ENCODE results near the gene TMC1.

TMC1 gene

DNA sequence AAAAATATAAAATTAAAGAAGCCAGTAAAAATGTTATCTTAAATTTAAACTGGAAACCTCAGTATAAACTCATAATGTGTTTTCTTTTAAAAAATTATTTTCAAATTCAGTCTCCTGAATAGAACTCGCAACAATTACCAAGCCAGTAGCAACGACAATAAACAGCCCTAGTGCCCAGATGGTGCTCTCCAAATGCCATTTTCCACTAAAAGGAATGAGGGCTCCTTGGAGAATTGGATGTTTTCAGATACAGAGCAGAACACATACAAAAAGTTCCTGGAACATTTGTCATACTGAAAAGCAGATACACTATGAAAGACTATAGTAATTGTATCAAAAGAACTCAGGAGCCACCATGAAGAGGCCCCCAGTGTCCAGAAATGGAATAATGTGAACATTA is 97.4 kb downstream of the TMC1 start:
- no peak for DNase-seq

DNA sequence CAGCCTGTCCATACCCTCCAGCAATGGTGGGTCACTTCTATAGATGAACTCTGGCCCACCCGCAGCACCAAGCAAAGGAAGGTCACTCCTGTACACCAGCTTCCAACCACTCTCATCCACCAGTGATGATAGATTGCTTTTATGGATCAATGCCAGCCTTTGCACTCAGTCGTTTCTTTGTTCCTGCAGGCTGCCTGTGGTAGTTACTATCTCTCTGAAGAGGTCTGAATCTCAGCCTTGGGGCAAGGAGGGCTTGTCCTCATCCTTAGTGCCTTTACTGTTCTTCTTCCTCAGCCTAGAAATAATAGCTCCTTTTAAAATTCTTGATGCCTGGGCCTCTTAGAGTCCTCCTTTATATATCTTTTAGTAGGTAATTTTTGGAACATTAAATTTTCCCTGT is 100.8 kb downstream of the TMC1 start:
- no peak for DNase-seq

DNA sequence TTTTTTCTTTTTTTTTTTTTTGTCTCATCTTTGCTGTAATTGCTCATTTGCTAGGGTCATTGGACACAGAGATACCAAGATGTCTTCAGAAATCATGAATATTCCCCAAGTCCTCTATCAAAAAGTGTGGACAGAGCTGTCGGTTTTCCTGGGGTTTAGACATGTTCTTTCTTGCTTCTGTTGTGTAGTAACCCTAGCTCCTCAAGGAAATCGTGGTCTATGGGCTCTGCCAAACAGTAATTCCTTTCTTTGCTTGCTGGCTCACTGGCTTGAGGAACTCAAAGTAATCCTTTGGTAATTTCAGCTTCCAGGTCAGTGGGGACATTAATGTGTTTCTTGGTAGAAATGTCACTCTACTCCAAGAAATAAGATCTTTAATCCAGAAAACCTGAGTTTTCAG is 101.7 kb downstream of the TMC1 start:
- no peak for DNase-seq

DNA sequence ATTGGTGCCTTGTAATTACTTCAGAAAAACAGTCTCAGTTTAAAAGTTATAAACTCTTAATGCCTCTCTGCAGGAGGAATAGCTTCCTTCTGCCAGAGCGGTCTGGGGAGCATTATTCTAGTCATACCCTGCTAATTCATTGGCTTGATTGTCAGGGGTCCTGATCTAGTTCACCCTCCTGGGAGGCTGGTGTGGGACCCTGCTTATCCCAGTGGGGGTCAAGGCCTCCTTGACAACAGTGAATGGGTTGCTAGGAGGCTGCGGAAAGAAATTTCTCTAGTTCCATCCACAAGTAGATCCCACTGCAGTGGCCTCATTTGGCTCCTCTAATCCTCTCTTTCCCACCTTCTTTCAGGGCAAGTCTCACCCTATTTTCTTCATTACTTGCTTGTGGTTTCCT is 105.7 kb downstream of the TMC1 start:
- no peak for DNase-seq

DNA sequence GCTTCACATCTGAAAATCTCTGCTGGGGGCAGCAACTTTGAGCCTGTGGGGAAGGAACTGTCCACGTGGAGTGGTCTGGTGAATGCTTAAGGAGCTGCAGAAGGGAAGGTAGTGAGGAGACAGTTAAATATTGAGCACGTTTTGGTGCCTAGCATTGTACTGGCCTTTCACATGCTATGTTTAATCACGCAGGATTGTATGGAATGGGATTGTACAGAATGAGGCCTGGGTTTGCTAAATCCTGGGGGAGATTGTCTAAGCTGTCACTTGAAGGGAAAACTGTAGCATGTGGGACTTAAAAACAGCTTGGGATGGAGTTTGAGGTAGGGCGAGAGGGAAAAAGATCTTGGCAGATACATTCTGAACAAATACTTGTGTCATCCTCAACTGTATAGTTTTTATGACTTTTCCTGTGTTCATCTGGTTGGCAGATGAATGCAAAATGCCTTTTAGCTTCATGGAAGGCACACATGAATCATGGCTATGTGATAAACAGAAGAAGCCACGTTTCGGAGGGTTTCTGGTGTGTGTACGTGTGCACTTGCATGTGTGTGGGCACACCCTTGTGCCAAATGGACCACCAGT is 106.6 kb downstream of the TMC1 start:
- DNase-seq = no peak

DNA sequence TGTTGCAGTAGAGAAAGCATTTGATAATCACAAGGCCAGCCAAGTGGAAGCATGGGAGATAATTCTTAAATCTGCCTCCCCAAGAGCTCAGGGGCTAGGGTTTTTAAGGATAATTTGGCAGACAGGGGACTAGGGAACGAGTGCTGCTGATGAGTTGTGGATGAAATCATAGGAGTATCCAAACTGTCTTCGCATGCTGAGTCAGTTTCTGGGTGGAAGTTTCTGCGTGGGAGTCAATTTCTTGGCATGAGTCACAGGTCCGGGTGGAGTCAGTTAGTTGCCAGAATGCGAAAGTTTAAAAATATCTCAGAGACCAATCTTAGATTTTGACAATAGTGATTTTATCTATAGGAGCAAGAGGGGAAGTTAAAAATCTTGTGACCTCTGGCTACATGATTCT is 112.6 kb downstream of the TMC1 start:
- DNase-seq = no peak

DNA sequence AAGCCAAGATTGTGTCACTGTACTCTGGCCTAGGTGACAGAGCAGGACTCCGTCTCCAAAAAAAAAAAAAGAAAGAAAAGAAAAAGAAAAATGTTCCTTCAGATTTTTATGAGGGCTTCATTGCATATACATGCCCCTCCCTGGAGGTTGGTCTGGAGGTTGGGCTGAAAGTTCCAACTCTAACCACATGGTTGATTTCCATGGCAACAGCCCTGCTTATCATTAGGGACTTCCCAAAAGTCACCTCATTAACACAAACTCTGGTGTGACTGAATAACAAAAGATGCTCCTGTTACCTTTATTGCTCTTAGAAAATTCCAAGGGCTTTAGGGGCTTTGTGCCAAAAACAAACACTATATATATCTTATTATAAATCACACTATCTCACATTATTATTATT is 113.8 kb downstream of the TMC1 start:
- no peak for DNase-seq

DNA sequence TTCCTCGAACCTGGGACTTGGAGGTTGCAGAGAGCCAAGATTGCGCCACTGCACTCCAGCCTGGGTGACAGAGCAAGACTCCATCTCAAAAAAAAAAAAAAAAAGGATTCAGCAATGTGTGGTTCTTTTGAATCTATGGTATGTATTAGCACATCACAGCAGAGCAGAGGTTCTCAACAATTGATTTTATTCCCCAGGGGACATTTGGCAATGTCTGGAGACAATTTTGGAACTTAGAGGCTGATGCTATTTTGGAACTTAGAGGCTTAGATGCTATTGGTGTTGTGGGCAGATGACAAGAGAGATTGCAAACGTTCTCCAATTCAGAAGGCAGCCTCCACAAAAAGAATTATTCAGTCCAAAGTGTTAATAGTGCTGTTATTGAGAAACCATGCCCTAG is 115.2 kb downstream of the TMC1 start:
- DNase-seq = no peak

DNA sequence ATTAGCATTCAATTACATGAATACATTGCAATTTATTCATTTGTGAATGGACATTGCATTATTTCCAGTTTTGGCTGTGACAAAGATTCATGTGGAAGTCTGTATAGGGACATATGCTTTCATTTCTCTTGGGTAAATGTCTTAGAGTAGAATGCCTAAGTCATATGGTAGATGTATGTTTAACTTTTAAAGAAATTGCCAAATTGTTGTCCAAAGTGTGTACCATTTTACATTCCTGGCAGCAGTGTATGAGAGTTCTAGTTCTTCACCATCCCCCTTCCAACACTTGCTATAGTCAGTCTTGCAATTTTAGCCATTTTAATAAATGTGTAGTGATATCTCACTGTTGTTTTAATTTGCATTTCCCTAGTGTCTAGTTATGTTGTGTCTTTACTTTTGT is 122.2 kb downstream of the TMC1 start:
- no peak for DNase-seq

DNA sequence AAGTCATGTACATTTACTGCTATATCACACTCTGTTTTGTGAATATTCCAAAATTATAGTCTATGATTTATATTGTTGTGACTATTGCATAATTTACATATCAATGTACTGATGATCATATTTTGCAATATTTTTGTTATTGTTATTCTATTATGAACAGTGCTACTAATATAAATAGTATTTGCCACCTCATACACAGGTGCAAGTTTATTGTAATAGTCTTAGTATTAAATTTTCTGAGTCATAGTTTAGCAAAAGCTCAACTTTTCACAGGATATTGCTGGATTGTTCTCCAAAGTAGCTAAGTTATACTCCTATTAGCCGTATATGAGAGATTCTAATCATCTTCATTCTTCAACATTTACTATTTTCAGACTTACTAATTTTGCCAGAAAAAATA is 124.7 kb downstream of the TMC1 start:
- no peak for DNase-seq

DNA sequence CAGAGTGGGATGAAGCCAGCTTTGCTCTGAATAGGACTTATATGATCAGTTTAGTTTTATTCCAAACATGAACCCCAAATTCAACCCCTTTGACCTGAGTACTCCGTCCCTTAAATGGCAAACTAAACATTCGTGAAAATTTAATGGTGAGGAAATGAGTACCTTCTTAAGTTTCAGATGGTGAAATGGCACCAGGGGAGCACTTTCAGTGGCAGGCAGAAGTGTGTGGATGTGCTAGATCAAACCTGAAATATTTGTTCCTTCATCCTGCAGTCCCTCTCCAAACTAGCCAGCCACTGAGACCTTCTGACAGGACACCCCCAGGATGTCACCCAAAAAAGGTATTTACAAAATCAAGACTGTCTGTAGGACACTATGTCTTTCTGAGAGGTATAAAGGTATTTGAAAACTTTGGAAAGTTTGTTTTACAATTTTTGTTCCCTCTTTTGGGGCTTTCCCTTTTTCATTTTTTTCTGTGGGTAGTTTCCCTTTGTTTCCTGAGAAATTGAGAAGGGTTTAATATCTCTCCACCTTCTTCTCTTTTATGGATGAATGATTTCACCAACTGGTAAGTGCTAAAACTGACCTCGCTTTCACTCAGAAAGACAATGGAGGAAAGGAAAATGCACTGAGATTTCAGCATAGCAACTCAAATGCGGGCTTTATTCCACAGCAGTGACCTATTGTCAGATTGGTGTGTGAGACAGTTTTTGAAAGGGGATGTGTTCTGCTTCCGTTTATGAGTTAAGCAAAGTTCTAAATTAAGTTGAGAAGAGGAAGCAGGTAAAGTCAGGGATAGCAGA is 127.1 kb downstream of the TMC1 start:
- no peak for DNase-seq

DNA sequence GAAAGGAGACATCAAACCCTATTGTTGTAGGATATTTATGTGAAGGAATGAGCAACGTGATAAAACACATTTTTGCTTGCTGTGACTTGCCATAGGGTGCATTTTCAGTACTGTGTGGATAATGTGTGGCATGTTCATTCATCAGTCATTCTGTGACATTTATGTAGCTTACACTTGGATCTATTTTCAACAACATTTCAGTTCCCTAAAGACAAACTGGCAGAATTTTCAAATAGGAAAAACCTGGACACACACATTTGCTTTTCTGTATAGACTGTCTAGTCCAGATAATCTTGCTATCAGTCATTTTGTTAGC is 127.7 kb downstream of the TMC1 start:
- no peak for DNase-seq

DNA sequence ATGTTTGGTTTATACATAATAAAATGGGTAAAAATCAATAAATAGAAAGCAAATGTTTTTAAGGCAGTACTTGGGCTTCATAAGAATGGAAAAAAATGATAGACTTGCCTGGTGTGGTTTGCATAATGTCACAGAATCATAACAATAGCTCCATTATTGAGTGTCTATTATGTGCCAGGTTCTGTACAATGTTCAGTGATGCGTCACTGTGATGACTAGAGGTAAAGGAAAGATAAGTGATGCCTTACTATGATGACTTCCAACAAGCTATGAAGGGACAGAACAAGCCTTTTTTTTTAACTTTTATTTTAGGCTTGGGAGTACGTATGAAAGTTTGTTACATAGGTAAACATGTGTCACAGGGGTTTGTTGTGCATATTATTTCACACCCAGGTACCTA is 128.8 kb downstream of the TMC1 start:
- DNase-seq = no peak

DNA sequence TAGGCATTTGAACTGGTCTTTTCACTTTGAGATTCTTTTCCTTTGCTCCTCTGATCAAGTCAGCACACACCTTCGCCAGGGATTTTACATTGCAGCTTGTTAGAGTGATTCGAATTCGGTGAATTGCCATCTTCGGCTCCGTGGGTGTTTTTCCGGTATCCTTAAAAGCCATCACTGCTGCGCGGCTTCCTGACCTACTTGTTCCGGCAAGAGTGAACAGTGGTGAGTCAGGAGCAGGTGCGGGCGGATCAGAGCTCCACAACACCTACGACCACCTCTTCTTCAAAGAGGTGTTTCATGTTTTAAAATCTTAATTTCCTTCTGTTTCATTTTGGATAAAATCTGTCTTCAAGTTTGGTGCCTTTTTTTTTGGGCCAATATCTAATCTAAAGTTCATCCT is 134.6 kb downstream of the TMC1 start:
- no peak for DNase-seq

DNA sequence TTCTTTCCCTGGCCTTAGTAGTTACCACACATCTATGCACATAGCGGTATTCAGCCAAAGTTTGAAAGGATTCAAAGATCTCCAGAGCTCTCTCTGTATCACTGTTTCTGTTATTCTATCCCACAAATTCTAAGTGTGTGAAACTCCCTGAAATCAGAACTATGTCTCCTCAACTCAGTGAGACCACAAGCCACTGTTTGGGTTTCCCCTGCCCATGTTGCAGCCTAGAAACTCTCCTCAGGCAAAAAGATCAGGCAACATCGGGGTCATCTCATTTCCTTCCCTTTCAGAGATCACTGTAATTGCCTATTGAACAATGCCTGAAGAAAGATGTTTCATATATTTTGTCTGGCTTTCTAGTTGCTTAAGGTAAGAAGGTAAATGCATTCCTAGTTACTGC is 135.6 kb downstream of the TMC1 start:
- no peak for DNase-seq

DNA sequence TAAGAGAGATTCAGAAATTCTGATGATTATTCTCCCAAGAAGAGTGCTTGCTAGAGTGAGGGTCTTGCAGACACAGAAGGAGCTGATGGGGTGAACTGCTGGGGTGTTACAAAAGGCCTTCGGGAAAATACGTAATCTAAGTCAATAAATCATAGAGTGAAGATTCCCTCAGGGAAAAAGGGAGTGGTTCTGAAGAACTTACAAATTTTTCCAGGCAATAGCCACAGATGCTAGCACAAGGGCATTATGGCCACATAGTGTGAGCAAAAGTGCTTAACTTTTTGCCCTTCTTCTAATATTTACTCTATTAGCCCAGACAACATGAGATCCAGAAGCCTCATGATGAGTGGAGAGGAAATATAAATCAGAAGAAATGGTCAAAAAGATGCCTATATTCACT is 137.3 kb downstream of the TMC1 start:
- DNase-seq = no peak

DNA sequence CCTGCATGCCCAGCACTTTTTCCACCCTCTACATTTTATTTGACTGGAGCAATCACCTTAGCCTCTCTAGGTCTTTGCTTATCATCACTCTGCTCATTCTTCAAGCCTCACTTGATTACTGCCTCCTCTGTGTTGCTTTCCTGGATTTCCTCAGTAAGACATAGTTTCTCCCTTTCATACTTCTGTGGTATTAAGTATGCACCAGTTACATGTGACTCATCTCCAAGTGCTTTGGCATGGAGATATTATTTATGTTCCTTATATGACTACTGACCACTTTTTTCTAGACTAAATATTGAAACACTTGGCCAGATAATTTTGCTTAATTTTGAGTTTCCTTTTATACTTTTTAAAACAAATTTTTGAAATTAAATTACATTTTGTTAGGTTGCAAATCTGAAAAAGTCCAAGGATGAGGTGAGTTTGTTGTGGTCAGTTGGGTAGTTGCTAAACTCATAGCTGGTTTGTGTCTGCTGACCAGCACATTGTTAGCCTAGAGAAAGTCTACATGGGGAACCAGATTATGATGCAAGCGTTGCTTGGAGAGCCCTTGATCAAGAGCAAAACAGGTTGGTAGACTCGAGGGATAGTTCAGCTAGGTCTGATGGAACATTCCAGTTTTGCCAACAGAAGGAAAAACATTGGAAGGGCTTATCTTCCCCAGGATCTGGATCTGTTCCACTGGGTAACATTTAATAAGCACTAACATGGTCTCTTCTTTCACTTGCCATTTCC is 140.2 kb downstream of the TMC1 start:
- no peak for DNase-seq

DNA sequence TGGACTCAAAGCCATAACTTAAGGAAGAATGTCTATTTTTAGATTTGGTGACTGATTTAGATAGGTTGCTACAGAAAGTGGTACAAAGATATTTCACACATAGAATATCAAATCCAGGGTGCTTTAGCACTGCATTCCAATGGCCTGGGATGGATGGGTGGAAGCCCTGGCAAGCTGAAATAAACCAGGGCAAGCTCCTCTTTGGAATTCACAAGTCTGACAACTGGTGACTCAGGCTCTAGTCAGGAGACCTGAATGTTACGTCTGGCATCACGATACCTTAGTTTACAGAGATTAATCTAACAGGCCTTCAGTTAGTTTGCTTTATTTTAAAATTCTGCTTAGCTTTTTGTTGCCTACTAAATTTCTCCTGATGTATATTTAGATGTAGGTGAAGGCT is 144.0 kb downstream of the TMC1 start:
- DNase-seq = no peak

DNA sequence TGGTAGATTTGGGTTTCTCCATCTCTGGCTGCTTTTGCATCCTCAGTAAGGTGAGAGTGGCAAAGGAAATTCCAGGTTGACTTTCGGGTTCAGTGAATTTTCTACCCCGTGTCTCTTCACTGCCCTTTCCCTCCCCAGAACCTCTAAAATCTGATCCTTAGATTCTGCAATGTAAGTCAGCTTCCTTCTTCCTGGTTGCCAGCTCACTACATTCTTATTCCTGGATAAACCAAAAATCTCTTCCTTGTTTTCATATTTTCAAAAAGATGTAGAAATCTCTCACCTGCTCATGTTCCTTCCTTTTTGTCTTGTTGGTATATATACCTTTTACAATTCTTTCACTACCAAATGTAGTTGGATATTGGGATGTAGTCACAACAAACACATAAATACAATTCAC is 145.8 kb downstream of the TMC1 start:
- DNase-seq = no peak

DNA sequence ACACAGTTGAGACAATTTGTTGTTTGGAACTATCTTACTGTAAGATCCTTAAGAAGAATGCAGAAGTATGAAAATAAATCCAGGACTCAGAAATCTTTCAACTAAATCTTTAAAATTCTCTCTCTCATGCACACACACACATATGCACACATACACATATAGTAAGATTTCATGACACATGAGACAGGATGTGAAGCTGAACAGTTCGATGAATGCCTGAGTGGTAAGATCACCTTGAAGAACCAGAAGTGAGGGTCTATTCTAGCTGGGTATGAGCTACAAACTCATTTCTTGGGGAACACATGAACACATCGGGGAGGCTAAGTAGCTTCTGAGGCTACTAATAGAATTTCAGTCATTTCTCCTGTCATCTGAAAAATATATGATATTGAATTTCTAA is 153.6 kb downstream of the TMC1 start:
- DNase-seq = no peak

DNA sequence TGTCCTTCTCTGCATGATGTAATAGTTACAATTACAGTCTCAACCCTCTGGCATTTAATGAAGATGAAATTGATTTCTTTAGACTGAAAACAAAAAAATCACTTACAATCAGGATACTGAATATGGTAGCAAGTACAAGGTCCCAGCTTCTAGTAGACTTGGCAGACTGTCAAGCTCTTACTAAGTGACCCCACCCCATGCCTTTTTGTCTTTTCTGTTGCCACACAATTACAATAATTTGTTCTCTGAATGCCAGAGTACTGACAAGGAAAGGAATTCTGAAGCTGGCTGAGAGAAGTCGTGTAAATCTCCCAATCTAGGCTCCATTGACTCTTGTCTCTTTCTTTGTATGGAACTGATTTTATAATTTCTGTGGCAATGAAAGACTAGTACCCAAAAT is 154.2 kb downstream of the TMC1 start:
- DNase-seq = no peak

DNA sequence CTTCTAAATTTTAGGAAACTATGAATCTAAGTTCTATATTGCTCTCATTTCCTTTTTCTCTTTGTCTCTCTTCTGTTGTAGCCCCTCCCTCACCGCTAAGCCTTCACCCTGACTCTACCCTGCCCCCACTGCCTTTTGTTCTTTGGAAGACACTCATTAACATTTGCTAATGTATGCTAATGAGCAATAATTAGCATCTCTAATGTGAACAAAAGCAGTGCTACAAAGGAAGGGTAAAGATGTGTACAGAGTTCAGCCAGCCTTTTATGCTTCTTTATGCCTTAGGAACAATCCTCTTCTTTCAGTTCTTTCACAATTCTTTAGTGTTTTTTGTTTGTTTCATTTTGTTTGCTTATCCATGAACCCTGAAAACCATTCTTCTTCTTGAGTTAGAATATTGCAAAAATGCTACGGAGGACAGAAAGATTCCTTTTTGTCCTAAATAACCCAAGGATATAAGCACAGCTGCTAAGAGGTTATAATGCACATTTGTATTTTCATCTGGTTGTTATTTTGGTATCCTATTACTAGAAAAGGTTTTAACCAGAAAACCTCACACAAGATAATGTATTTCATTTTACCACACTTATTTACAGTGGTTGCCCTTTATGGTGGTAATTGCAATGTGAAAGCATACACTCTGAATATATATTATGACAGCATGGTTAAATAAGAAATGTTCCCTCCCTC is 159.3 kb downstream of the TMC1 start:
- DNase-seq = no peak

DNA sequence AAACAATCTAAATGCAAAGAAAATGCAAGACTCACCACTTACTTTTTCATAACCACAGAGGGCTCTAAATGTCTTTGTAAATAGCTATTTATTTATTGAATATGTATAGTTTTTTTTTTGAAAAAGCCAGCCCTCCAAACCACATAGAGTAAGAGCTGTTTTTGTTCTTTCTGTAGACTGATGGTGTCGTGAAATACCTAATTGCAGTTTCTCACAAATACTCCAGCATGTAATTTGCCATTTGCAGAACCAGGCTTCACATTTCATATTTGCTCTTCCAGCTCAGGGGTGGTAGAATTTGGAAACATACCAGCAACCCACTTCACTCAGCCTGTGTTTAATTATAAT is 159.8 kb downstream of the TMC1 start:
- no peak for DNase-seq

DNA sequence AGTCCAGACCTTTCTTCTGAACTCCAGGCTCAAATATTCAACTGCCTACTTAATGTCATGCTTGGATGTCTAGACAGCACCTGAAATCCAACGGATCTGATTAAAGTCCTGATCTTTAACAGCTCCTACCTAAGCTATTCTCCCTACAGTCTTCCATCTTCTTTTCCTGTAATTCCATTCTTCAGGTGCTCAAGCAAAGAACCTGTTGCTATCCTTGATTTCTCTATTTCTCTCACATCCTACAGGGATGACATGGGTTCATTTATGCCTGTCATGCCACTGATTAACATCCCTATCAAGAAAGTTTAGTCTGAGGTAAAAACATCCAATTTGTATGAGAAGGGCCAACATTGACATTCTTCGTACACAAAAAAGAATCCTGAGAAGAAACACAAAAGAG is 163.2 kb downstream of the TMC1 start:
- DNase-seq = no peak

Measured in NCI-H510A (cell line).